ENCODE data around the gene HOXC6. TPM values are rescaled to one million over a fixed set of nuclear protein-coding genes. Genes with fewer than 3 reads are reported as not detected.

The HOXC6 gene
- polyA plus RNA-seq (2012; ENCODE audit: low read depth, missing spikeins), result 0.14 TPM

GRCh38 chr12:54028314-54029201, at the start of gene HOXC6:
TSS of gene HOXC6 (plus strand) at chr12:54028440. CDS start at chr12:54028522, 82 bp downstream.
- TF ChIP-seq POLR2A (IDR thresholded peaks at IDR 0.05; ENCODE audit: low read depth, low read length) (no peak), TAF1 (IDR thresholded peaks at IDR 0.05; ENCODE audit: low read depth, low read length) (no peak), PAX5 (IDR thresholded peaks at IDR 0.05; ENCODE audit: insufficient read depth, low read length, severe bottlenecking) (no peak), SPI1 (IDR thresholded peaks at IDR 0.05; ENCODE audit: low read depth, low read length) (no peak), POLR2AphosphoS5 (IDR thresholded peaks at IDR 0.05; ENCODE audit: low read depth, low read length) (no peak), POU2F2 (IDR thresholded peaks at IDR 0.05; ENCODE audit: low read depth, low read length) (no peak)
- DNase-seq (ENCODE audit: insufficient read length, low spot score), result no peak
- no peak for FAIRE-seq

GRCh38 chr12:53978477-53979356, 49.5 kb upstream of the HOXC6 start:
- DNase-seq (ENCODE audit: insufficient read length, low spot score) (no peak), FAIRE-seq (no peak)
- TF ChIP-seq TAF1 (IDR thresholded peaks at IDR 0.05; ENCODE audit: low read depth, low read length), result no peak

DNA sequence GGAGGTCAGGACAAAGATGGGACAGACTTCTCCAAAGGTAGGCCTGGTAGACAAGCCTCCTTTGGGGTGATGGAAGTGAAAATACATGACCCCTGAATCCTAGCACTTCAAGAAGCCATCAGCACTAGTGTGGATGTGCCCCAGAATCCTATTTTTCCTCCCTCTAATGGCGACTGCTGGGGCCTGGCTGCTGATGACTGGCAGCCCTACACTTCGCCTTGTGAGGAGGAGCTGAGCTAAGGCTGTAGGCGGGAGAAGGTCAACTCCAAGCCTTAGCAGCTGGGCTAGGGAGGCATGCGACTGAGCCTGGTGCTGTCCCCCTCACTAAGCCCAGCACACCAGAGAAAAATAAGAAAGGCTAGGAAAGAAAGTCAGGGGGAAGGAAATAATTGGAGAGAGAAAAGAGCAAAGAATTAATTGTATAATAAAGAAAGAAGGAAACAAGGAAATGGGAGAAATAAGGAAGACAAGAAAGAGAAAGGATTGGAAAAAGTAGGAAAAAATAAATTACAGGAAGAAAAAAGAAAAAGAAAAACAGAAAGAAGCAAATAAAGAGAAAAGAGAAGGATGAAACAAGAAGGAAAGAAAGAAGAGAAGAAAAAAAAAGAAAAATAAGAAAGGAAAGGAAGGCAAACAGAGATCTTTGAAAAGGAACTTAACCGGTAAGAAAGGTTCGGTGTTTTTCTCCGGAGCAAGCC, 48.0 kb upstream of the HOXC6 start:
- FAIRE-seq, result no peak
- no peak for DNase-seq (ENCODE audit: insufficient read length, low spot score)
- TF ChIP-seq POU2F2 (IDR thresholded peaks at IDR 0.05; ENCODE audit: low read depth, low read length), result no peak
- TF ChIP-seq POLR2A (IDR thresholded peaks at IDR 0.05; ENCODE audit: low read depth, low read length), result no peak
- no peak for TF ChIP-seq PAX5 (IDR thresholded peaks at IDR 0.05; ENCODE audit: insufficient read depth, low read length, severe bottlenecking)
- no peak for TF ChIP-seq TAF1 (IDR thresholded peaks at IDR 0.05; ENCODE audit: low read depth, low read length)
- no peak for TF ChIP-seq SPI1 (IDR thresholded peaks at IDR 0.05; ENCODE audit: low read depth, low read length)
- no peak for TF ChIP-seq POLR2AphosphoS5 (IDR thresholded peaks at IDR 0.05; ENCODE audit: low read depth, low read length)

DNA sequence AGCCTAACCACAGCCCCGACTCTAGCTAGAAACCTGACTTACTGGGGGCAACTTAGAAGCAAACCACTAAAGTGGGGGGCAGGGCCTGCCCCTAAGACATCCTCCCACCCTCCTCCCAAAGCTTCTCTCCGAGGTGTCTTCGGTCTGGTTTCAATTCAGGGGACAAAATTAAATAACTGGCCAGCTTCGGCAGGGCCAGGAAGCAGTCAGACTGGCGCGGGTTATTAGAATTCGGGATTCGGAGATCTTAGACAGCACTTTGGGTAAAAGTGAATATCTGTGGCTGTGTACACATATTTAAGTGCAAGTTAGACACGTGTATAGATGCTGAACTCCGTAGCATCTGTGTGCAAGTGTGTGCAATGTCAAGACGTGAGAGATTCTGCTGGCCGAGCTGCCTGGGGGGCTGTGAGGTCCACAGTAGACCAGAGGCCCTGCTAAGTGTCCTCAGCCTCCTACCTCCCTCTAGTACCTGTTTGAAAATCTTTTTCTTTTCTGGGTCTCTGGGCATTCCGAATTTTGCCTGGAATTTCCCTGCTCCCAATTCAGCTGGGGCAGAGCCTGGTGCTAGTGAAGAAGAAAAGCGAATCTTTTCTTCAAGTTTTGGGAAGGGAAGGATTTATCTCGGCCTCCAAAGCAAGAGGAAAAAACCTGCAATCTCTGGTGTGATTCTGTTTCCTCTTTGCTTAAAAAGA, 47.3 kb upstream of the HOXC6 start:
- DNase-seq (ENCODE audit: insufficient read length, low spot score) (no peak), FAIRE-seq (no peak)
- no peak for TF ChIP-seq PAX5 (IDR thresholded peaks at IDR 0.05; ENCODE audit: insufficient read depth, low read length, severe bottlenecking)
- no peak for TF ChIP-seq POLR2A (IDR thresholded peaks at IDR 0.05; ENCODE audit: low read depth, low read length)
- TF ChIP-seq POU2F2 (IDR thresholded peaks at IDR 0.05; ENCODE audit: low read depth, low read length), result no peak
- TF ChIP-seq SPI1 (IDR thresholded peaks at IDR 0.05; ENCODE audit: low read depth, low read length), result no peak
- no peak for TF ChIP-seq POLR2AphosphoS5 (IDR thresholded peaks at IDR 0.05; ENCODE audit: low read depth, low read length)
- TF ChIP-seq TAF1 (IDR thresholded peaks at IDR 0.05; ENCODE audit: low read depth, low read length), result no peak

GRCh38 chr12:53981634-53982565, 46.3 kb upstream of the HOXC6 start:
- TF ChIP-seq TAF1 (IDR thresholded peaks at IDR 0.05; ENCODE audit: low read depth, low read length), result no peak
- no peak for TF ChIP-seq POLR2A (IDR thresholded peaks at IDR 0.05; ENCODE audit: low read depth, low read length)
- TF ChIP-seq POU2F2 (IDR thresholded peaks at IDR 0.05; ENCODE audit: low read depth, low read length), result no peak
- no peak for TF ChIP-seq PAX5 (IDR thresholded peaks at IDR 0.05; ENCODE audit: insufficient read depth, low read length, severe bottlenecking)
- TF ChIP-seq SPI1 (IDR thresholded peaks at IDR 0.05; ENCODE audit: low read depth, low read length), result no peak
- no peak for TF ChIP-seq POLR2AphosphoS5 (IDR thresholded peaks at IDR 0.05; ENCODE audit: low read depth, low read length)
- FAIRE-seq (no peak), DNase-seq (ENCODE audit: insufficient read length, low spot score) (no peak)

- DNase-seq (ENCODE audit: insufficient read length, low spot score) (no peak), FAIRE-seq (no peak)
- no peak for TF ChIP-seq POU2F2 (IDR thresholded peaks at IDR 0.05; ENCODE audit: low read depth, low read length)
- no peak for TF ChIP-seq POLR2A (IDR thresholded peaks at IDR 0.05; ENCODE audit: low read depth, low read length)
- no peak for TF ChIP-seq POLR2AphosphoS5 (IDR thresholded peaks at IDR 0.05; ENCODE audit: low read depth, low read length)
- TF ChIP-seq SPI1 (IDR thresholded peaks at IDR 0.05; ENCODE audit: low read depth, low read length), result no peak
- TF ChIP-seq PAX5 (IDR thresholded peaks at IDR 0.05; ENCODE audit: insufficient read depth, low read length, severe bottlenecking), result no peak
- TF ChIP-seq TAF1 (IDR thresholded peaks at IDR 0.05; ENCODE audit: low read depth, low read length), result no peak
Observed at GRCh38 chr12:53982648-53983567, 45.3 kb upstream of the HOXC6 start.

DNA sequence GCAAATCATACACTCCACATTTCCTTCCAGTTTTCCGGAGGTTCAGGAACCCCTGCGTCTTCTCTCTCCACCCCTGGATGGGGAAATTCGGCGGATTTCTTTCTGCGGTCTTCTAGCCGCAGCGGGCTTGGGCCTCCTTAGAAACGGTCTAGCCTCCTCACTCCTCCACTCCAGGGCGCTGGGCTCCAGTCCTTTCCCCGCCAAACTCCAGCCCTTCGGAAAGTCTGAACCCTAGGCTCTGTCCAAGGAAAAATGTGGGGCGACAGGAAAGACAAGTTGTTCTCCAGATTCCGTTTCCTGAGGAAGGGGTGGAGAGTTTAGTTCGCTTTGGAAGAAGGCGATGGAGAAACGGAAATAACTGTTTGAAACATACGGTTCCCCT, 44.7 kb upstream of the HOXC6 start:
- FAIRE-seq (no peak), DNase-seq (ENCODE audit: insufficient read length, low spot score) (no peak)
- TF ChIP-seq POLR2AphosphoS5 (IDR thresholded peaks at IDR 0.05; ENCODE audit: low read depth, low read length) (no peak), SPI1 (IDR thresholded peaks at IDR 0.05; ENCODE audit: low read depth, low read length) (no peak), POLR2A (IDR thresholded peaks at IDR 0.05; ENCODE audit: low read depth, low read length) (no peak), TAF1 (IDR thresholded peaks at IDR 0.05; ENCODE audit: low read depth, low read length) (no peak), POU2F2 (IDR thresholded peaks at IDR 0.05; ENCODE audit: low read depth, low read length) (no peak), PAX5 (IDR thresholded peaks at IDR 0.05; ENCODE audit: insufficient read depth, low read length, severe bottlenecking) (no peak)

All from GM12891 (cell line).